DND-41 (cell line): Measurements from ENCODE around the gene TMEM9B.
A peak's percentile ranks its signal among the peaks of the same experiment; 100 is the strongest.

Experiments
- ATAC-seq: fragments of 200-7000 bp; cut with Tn5 transposase; 3 replicates; pipeline ENCODE4 v1.9.1; 2021; ENCODE audit warnings: low read depth; ENCODE audit not compliant: insufficient read depth
- DNase-seq: peaks from one replicate; pipeline ENCODE4 v3.0.0-alpha.2; 2020
- H2AFZ ChIP-seq: 2 replicates; pipeline ENCODE4 v1.6.0; 2012; ENCODE audit warnings: low read depth, low read length
- H3K27ac ChIP-seq: 2 replicates; pipeline ENCODE4 v1.5.1; 2012; ENCODE audit warnings: low read length, inconsistent platforms
- H3K27me3 ChIP-seq: fragments of 200-600 bp; sonication (generic); 2 replicates; pipeline ENCODE4 v1.6.0; 2012; ENCODE audit warnings: low read length, mild to moderate bottlenecking, inconsistent platforms; ENCODE audit not compliant: insufficient read depth, poor library complexity
- H3K36me3 ChIP-seq: 2 replicates; pipeline ENCODE4 v1.5.1; 2012; ENCODE audit warnings: low read length, inconsistent platforms; ENCODE audit not compliant: insufficient read depth
- H3K4me1 ChIP-seq: 2 replicates; pipeline ENCODE4 v1.5.1; 2012; ENCODE audit warnings: mild to moderate bottlenecking, low read length; ENCODE audit not compliant: insufficient read depth
- H3K4me2 ChIP-seq: 2 replicates; pipeline ENCODE4 v1.6.0; 2012; ENCODE audit warnings: mild to moderate bottlenecking, moderate library complexity, low read length, inconsistent platforms; ENCODE audit not compliant: insufficient read depth
- H3K4me3 ChIP-seq, 2 experiments: fragments of 200-600 bp in 1 of 2; shearing (Covaris generic) in 1 of 2; 2 replicates each; pipeline ENCODE4 v1.5.1; 2012 to 2016; ENCODE audit warnings: inconsistent platforms in 2 of 2, low read length in 2 of 2, mild to moderate bottlenecking in 2 of 2, low read depth in 1 of 2, moderate library complexity in 1 of 2
- H3K79me2 ChIP-seq: 2 replicates; pipeline ENCODE4 v1.6.0; 2012; ENCODE audit warnings: low read length, inconsistent platforms; ENCODE audit not compliant: insufficient read depth
- H3K9ac ChIP-seq: 2 replicates; pipeline ENCODE4 v1.6.0; 2012; ENCODE audit warnings: low read depth, mild to moderate bottlenecking, inconsistent platforms, low read length, moderate library complexity
- H3K9me3 ChIP-seq: 2 replicates; pipeline ENCODE4 v1.5.1; 2012; ENCODE audit warnings: low read length, moderate library complexity, mild to moderate bottlenecking, inconsistent platforms; ENCODE audit not compliant: insufficient read depth, severe bottlenecking
- H4K20me1 ChIP-seq: 2 replicates; pipeline ENCODE4 v1.6.0; 2012; ENCODE audit warnings: low read length; ENCODE audit not compliant: insufficient read depth
- CTCF ChIP-seq: IDR thresholded peaks from 2 replicates; pipeline ENCODE4 v1.5.1; 2012; ENCODE audit warnings: borderline replicate concordance, low read length, moderate library complexity, mild to moderate bottlenecking; ENCODE audit not compliant: poor library complexity, severe bottlenecking; ENCODE audit errors: extremely low read depth
- EZH2 ChIP-seq: IDR thresholded peaks from 3 replicates; pipeline ENCODE4 v1.6.1; 2012; ENCODE audit warnings: borderline replicate concordance, low read depth, mild to moderate bottlenecking, moderate library complexity, low read length, inconsistent platforms; ENCODE audit not compliant: severe bottlenecking

The TMEM9B gene

GRCh38 chr11:9003573-9004182, 39.4 kb upstream of the TMEM9B start, which contains the start of gene NRIP3:
Gene NRIP3, minus strand, starts transcription at chr11:9004001. Its CDS starts 66 bp downstream, at chr11:9003935.
- H3K9me3 ChIP-seq, result no peaks in the 10 kb centered on the region
- TF ChIP-seq CTCF (no peak), EZH2 (no peak)
- no peaks in the 10 kb centered on the region for H3K4me1 ChIP-seq
- H3K27me3 ChIP-seq, result peaks cover 44% of the 10 kb centered on the region
- H3K4me2 ChIP-seq, result no peak within 1 kb of the TSS
- DNase-seq, result peak; percentile 31
- H3K27ac ChIP-seq, result no peak within 1 kb of the TSS
- no peaks in the 10 kb centered on the region for H3K36me3 ChIP-seq
- 0 out of 3 replicates have a peak, but pooled peaks have one; percentile 62 for ATAC-seq
- no peaks in the 10 kb centered on the region for H4K20me1 ChIP-seq
- no peak within 1 kb of the TSS for H3K4me3 ChIP-seq
- no peaks in the 10 kb centered on the region for H3K79me2 ChIP-seq
- no peak within 1 kb of the TSS for H3K9ac ChIP-seq
- H2AFZ ChIP-seq, result no peak within 1 kb of the TSS

- no peaks in the 10 kb centered on the region for H3K9me3 ChIP-seq
- no peaks in the 10 kb centered on the region for H3K79me2 ChIP-seq
- TF ChIP-seq EZH2, result peak; percentile 78
- no peak for TF ChIP-seq CTCF
- H3K27me3 ChIP-seq, result peaks cover 47% of the 10 kb centered on the region
- H3K4me1 ChIP-seq, result no peaks in the 10 kb centered on the region
- H3K4me2 ChIP-seq, result no peak overlapping the region
- no peaks in the 10 kb centered on the region for H4K20me1 ChIP-seq
- DNase-seq, result no peak
- H3K36me3 ChIP-seq, result no peaks in the 10 kb centered on the region
- no peak overlapping the region for H3K4me3 ChIP-seq
- no peak overlapping the region for H3K9ac ChIP-seq
- no peak overlapping the region for H3K27ac ChIP-seq
- no peak overlapping the region for H2AFZ ChIP-seq
- no peak; the same call in 1 of the 3 replicates for ATAC-seq
Observed at GRCh38 chr11:9002920-9003572, 38.8 kb upstream of the TMEM9B start.

GRCh38 chr11:9001736-9002135, 37.5 kb upstream of the TMEM9B start:
- H3K36me3 ChIP-seq, result no peaks in the 10 kb centered on the region
- no peaks in the 10 kb centered on the region for H3K79me2 ChIP-seq
- H3K27ac ChIP-seq, result no peak overlapping the region
- no peaks in the 10 kb centered on the region for H4K20me1 ChIP-seq
- no peak for DNase-seq
- no peak overlapping the region for H3K9ac ChIP-seq
- H3K4me1 ChIP-seq, result no peaks in the 10 kb centered on the region
- no peak overlapping the region for H3K4me2 ChIP-seq
- ATAC-seq, result no peak
- no peak overlapping the region for H2AFZ ChIP-seq
- H3K27me3 ChIP-seq, result peaks cover 47% of the 10 kb centered on the region
- H3K9me3 ChIP-seq, result no peaks in the 10 kb centered on the region
- H3K4me3 ChIP-seq, result no peak overlapping the region
- no peak for TF ChIP-seq EZH2
- TF ChIP-seq CTCF, result no peak
